ENCODE measurements around the gene SLC23A3. TPM values are rescaled to one million over a fixed set of nuclear protein-coding genes. Genes with fewer than 3 reads are reported as not detected.

Gene SLC23A3
- total RNA-seq, 4 donors from 2014 or later: 0.26 to 8.1 (median 1.8) TPM; not detected in 1

DNA sequence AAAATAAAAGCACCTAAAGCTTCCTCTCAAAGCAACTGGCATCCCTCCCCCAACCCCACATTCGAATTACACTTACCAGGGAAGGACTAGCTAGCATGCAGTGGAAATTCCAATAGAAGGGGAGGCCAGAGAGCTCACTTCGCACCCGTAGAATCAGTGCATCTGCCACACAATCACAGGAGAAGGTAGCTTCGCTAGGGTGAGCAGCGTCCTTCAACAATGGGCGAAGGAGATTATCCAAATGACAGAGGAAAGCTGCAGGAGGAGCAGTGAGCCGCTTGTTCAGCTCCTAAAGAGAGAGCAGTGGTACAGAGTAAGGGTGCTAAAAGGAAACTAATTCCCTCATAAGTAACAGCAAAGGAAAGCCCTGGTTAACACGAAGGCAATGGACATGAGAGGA lies 12.4 kb downstream of the SLC23A3 start:
- intact Hi-C loops (cut with DNase I; ENCODE audit: low total_unique reads): loop anchor here (5.0 kb wide), 1 partner anchor 100 kb away; no protein-coding TSS in a partner anchor
- no peak overlapping the region for H3K4me3 ChIP-seq
- no peaks in the 10 kb centered on the region for H3K36me3 ChIP-seq
- H3K4me1 ChIP-seq: peaks cover 0 to 4% of the 10 kb centered on the region in 2 donors
- H3K9me3 ChIP-seq: no peaks in the 10 kb centered on the region
- H3K27me3 ChIP-seq: no peaks in the 10 kb centered on the region
- H3K27ac ChIP-seq: no peak overlapping the region
- no peak for DNase-seq
- TF ChIP-seq, protein P1, sequence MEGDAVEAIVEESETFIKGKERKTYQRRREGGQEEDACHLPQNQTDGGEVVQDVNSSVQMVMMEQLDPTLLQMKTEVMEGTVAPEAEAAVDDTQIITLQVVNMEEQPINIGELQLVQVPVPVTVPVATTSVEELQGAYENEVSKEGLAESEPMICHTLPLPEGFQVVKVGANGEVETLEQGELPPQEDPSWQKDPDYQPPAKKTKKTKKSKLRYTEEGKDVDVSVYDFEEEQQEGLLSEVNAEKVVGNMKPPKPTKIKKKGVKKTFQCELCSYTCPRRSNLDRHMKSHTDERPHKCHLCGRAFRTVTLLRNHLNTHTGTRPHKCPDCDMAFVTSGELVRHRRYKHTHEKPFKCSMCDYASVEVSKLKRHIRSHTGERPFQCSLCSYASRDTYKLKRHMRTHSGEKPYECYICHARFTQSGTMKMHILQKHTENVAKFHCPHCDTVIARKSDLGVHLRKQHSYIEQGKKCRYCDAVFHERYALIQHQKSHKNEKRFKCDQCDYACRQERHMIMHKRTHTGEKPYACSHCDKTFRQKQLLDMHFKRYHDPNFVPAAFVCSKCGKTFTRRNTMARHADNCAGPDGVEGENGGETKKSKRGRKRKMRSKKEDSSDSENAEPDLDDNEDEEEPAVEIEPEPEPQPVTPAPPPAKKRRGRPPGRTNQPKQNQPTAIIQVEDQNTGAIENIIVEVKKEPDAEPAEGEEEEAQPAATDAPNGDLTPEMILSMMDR (IDR thresholded peaks at IDR 0.05): no peak
- no peak for TF ChIP-seq POLR2A (IDR thresholded peaks at IDR 0.05)

DNA sequence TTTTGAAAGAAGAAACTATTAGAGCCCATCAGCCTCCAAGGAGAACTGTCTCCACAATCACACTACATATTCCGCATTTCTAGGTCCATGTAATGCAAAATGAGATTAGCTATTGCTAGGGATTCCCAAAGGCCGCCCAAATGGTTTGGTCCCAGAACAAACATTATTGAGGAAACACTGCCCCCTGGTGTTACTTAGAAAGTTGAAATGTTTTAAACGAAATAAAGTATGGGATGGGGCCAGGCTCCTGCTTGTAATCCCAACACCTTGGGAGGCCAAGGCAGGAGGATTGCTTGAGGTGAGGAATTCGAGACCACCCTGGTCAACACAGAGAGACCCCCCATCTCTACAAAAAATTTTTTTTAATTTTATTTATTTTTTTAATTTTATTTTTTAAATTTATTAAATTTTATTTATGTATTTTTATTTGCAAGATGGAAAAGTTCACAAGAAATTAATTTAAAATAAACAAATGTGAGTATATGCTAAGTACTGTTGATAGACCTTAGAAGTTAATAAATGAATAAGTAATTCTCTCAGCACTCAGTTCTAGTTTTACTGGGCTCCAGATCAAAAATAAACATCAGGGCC lies 14.7 kb downstream of the SLC23A3 start:
- intact Hi-C loops (cut with DNase I; ENCODE audit: low total_unique reads): loop anchor here (5.0 kb wide), 1 partner anchor 98 kb away; no protein-coding TSS in a partner anchor
- peaks cover 0 to 4% of the 10 kb centered on the region in 2 donors for H3K4me1 ChIP-seq
- no peaks in the 10 kb centered on the region for H3K36me3 ChIP-seq

GRCh38 chr2:219149667-219150066 lies 20.2 kb downstream of the SLC23A3 start:
- intact Hi-C loops (cut with DNase I; ENCODE audit: low total_unique reads): no loop called here
- no peaks in the 10 kb centered on the region for H3K36me3 ChIP-seq

More for the DNA sequence above, 14.7 kb downstream of the SLC23A3 start:
- Histone ChIP-seq H3K9me3 (no peaks in the 10 kb centered on the region), H3K4me3 (no peak overlapping the region), H3K27ac (no peak overlapping the region), H3K27me3 (no peaks in the 10 kb centered on the region)
- TF ChIP-seq POLR2A (IDR thresholded peaks at IDR 0.05): no peak
- TF ChIP-seq, protein P1 (IDR thresholded peaks at IDR 0.05): peak; percentile 50 to 78 (median 60)
- peak in 1 of 2 donors; percentile 38 for DNase-seq

GRCh38 chr2:219142329-219142728 lies 27.5 kb downstream of the SLC23A3 start:
- TF ChIP-seq, protein P1 (IDR thresholded peaks at IDR 0.05): no peak
- TF ChIP-seq POLR2A (IDR thresholded peaks at IDR 0.05): no peak
- H3K36me3 ChIP-seq: no peaks in the 10 kb centered on the region

More at GRCh38 chr2:219149667-219150066, 20.2 kb downstream of the SLC23A3 start:
- H3K4me1 ChIP-seq: no peaks in the 10 kb centered on the region
- no peak overlapping the region for H3K27ac ChIP-seq
- H3K4me3 ChIP-seq: no peak overlapping the region
- TF ChIP-seq, protein P1 (IDR thresholded peaks at IDR 0.05): no peak
- no peaks in the 10 kb centered on the region for H3K27me3 ChIP-seq
- no peaks in the 10 kb centered on the region for H3K9me3 ChIP-seq
- no peak for DNase-seq

GRCh38 chr2:219140722-219141121 lies 29.1 kb downstream of the SLC23A3 start:
- H3K36me3 ChIP-seq: no peaks in the 10 kb centered on the region
- DNase-seq: no peak
- TF ChIP-seq, protein P1 (IDR thresholded peaks at IDR 0.05): no peak
- TF ChIP-seq POLR2A (IDR thresholded peaks at IDR 0.05): no peak

More at GRCh38 chr2:219142329-219142728, 27.5 kb downstream of the SLC23A3 start:
- intact Hi-C loops (cut with DNase I; ENCODE audit: low total_unique reads): no loop called here
- DNase-seq: no peak
- no peaks in the 10 kb centered on the region for H3K9me3 ChIP-seq
- H3K4me3 ChIP-seq: no peak overlapping the region
- no peaks in the 10 kb centered on the region for H3K4me1 ChIP-seq
- no peaks in the 10 kb centered on the region for H3K27me3 ChIP-seq
- H3K27ac ChIP-seq: no peak overlapping the region

More at GRCh38 chr2:219140722-219141121, 29.1 kb downstream of the SLC23A3 start:
- Histone ChIP-seq H3K4me3 (no peak overlapping the region), H3K4me1 (no peaks in the 10 kb centered on the region), H3K27me3 (no peaks in the 10 kb centered on the region), H3K9me3 (no peaks in the 10 kb centered on the region), H3K27ac (no peak overlapping the region)
- intact Hi-C loops (cut with DNase I; ENCODE audit: low total_unique reads): no loop called here

Data from uterus (tissue), 4 donors.